C1 segment of cervical spinal cord (tissue), 14 donors: ENCODE measurements around the gene SETD1A.
A peak's percentile ranks its signal among the peaks of the same experiment; 100 is the strongest.
"Not testable (repeated sequence)": the region's sequence is repeated elsewhere in the genome, so short reads cannot be mapped to it uniquely, and the experiment has no call there.

Source experiments
- DNase-seq, 14 donors: peaks; one replicate each; lab custom pipeline; 2025; lab: John Stamatoyannopoulos, UW

The SETD1A gene

DNA sequence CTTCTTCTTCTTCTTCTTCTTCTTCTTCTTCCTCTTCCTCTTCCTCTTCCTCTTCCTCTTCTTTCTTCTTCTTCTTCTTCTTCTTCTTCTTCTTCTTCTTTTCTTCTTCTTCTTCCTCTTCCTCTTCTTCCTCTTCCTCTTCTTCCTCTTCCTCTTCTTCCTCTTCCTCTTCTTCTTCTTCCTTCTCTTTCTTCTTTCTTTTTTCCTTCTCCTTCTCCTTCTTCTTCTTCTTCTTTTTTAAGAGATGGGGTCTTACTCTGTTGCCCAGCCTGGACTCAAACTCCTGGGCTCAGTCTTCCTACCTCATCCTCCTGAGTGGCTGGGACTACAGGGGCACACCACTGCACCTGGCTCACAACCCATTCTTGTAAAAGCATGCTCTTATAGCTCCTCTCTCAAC lies 55.7 kb downstream of the SETD1A start:
- not testable (repeated sequence) for DNase-seq

DNA sequence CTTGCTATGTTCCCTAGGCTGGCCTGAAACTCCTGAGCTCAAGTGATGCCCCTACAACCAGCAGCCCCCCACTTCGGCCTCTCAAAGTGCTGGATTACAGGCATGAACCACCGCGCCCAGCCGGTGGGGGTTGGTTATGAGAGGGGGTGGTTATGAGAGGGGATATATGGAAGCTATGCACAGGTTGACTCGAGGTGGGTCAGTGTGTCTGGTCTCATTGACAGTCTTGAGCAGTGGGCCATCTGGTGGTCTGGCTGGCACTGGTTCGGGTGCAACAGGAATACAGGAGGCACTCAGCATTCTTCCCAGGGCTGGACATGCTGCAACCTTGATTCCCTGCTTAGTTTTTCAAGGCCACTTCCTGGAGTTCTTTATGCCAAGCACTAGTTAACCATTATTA lies 58.5 kb downstream of the SETD1A start:
- DNase-seq = no peak

DNA sequence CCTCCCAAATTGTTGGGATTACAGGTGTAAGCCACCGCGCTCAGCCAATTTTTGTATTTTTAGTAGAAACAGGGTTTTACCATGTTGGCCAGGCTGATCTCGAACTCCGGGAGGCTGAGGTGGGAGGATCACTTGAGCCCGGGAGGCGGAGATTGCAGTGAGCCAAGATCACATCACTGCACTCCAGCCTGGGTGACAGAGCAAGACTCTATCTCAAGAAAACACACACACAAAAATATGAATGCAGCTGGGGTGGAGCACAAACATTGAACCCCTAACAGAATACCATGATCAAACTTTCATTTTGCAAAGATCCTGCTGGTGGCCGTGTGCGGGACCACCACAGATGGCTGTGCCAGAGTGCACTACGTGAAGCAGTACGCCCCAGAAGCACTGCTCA lies 60.2 kb downstream of the SETD1A start:
- DNase-seq = not testable (repeated sequence)

DNA sequence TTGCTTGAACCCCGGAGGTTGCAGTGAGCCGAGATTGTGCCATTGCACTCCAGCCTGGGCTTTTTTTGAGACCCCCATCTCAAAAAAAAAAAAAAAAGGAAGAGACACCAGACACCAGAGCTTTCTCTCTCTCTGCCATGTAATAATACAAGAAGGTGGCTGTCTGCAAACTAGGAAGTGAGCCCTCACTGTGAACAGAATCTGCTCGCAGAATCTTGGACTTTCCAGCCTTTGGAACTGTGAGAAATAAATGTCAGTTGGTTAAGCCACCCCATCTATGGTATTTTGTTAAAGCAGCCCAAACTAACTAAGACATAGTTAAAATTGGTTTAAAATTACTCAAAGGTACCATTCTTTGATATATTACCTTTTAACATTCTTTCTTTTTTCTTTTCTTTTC lies 63.0 kb downstream of the SETD1A start:
- DNase-seq = no peak

DNA sequence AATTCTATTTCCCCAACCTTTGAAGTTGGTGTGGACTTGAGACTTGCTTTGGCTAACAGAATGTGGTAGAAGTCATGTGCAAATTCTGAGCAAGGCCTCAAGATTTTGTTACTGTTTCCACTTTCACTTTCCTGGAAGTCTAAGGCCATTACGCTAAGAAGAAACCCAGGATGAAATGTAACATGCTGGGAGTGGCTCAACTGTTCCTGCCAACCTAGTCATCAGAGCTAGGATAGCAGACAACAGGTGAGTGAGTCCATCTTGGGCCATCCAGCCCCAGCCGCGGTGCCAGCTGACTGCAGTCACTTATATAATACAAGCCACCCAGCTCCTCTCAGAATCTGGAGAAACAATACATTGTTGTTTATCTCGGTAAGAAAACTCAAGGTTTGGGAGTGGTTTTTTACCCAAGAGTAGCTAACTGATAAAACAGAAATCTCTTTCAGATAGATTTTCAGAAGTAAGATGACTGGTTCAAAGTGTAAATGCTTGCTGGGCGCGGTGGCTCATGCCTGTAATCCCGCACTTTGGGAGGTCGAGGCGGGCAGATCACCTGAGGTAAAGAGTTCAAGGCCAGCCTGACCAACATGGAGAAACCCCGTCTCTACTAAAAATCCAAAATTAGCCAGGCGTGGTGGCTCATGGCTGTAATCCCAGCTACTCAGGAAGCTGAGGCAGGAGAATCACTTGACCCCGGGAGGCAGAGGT lies 65.1 kb downstream of the SETD1A start:
- no peak for DNase-seq

- no peak for DNase-seq
Measured at GRCh38 chr16:31023252-31023602, 65.7 kb downstream of the SETD1A start.

DNA sequence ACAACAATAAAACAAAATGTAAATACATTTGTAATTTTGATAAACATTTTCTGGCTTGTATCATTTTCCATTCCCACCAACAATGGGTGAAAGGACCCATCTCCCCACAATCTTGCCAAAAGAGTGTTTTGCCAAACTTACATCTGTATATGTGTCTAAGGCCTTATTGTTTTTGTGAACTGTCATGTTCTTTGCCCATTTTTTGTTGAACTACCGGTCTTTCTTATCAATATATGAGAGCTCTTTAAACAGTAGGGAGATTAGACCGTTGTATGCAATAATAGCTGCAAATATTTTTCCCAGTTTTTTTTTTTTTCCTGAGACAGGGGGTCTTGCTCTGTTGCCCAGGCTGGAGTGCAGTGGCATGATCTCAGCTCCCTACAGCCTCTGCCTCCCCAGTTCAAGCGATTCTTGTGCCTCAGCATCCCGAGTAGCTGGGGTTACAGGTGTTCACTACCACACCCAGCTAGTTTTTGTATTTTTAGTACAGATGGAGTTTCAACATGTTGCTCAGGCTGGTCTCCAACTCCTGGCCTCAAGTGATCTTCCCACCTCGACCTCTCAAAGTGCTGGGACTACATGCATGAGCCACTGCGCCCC lies 66.2 kb downstream of the SETD1A start:
- no peak for DNase-seq

- no peak for DNase-seq
Measured at GRCh38 chr16:31025339-31025738, 67.8 kb downstream of the SETD1A start.

- no peak for DNase-seq
Measured at GRCh38 chr16:31029272-31029671, 71.7 kb downstream of the SETD1A start.

DNA sequence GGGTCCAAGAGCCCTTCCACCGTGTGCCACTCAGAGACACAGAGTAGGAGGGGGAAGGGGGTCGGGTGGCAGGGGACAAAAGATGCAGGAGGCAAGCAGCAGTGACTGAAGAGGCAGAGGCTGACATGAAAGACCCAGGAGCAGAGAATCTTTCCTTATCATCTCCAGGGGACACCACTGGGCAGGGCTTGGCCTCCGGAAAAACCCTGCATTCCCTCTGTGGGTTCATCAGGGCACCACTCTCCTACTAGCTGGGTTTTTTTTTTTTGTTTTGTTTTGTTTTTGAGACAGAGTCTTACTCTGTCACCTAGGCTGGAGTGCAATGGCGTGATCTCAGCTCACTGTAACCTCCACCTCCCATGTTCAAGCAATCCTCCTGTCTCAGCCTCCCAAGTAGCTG lies 73.7 kb downstream of the SETD1A start:
- no peak for DNase-seq

- peak; percentile 81 to 100 (median 97) for DNase-seq
Measured at GRCh38 chr16:31032736-31033708, 75.5 kb downstream of the SETD1A start, which contains the start of gene STX4. TSS of gene STX4 (plus strand) at chr16:31033558. CDS start at chr16:31033806, 248 bp downstream.

GRCh38 chr16:31033709-31034492 lies 76.3 kb downstream of the SETD1A start:
- peak; percentile 27 to 86 (median 82) for DNase-seq
